ENCODE measurements around the gene RAB37. TPM values are rescaled to one million over a fixed set of nuclear protein-coding genes. Genes with fewer than 3 reads are reported as not detected.

The RAB37 gene
- total RNA-seq, 1 experiment from 2014 or later = 8.9 TPM

GRCh38 chr17:74777901-74778515 lies 41.0 kb downstream of the RAB37 start:
- H3K27ac Mint-ChIP-seq = no peak overlapping the region
- TF ChIP-seq FOXP1 (CRISPR knock-in tag; IDR thresholded peaks at IDR 0.05; ENCODE audit: borderline replicate concordance) (no peak), USF1 (CRISPR knock-in tag; IDR thresholded peaks at IDR 0.05) (no peak), ZNF219 (CRISPR knock-in tag; IDR thresholded peaks at IDR 0.05; ENCODE audit: borderline replicate concordance) (no peak), AFF4 (CRISPR knock-in tag; IDR thresholded peaks at IDR 0.05; ENCODE audit: borderline replicate concordance) (no peak), RORB (CRISPR knock-in tag; IDR thresholded peaks at IDR 0.05) (no peak), JAZF1 (CRISPR knock-in tag; IDR thresholded peaks at IDR 0.05) (no peak), OVOL2 (CRISPR knock-in tag; IDR thresholded peaks at IDR 0.05; ENCODE audit: borderline replicate concordance) (no peak), ZSCAN18 (CRISPR knock-in tag; IDR thresholded peaks at IDR 0.05) (no peak), E2F5 (CRISPR knock-in tag; IDR thresholded peaks at IDR 0.05) (no peak)
- no peak for DNase-seq (ENCODE audit: low spot score)
- peak overlapping the region; percentile 3; the same call in 1 of the 2 replicates for H3K4me3 Mint-ChIP-seq
- ATAC-seq = no peak
- ChIA-PET POLR2A (no interaction called here), CTCF (interaction anchor here (2.5 to 12.0 kb wide), 5 partner anchors 32 to 120 kb away, joined by 16 to 262 read pairs (median 18); partner anchors contain the start of gene RAB37)
- H3K36me3 Mint-ChIP-seq = peaks cover 15% of the 10 kb centered on the region
- H3K27me3 Mint-ChIP-seq (ENCODE audit: low read depth) = no peaks in the 10 kb centered on the region
- H3K9me3 Mint-ChIP-seq = no peaks in the 10 kb centered on the region
- H3K4me1 Mint-ChIP-seq = peaks cover 21% of the 10 kb centered on the region

GRCh38 chr17:74778960-74779359 lies 41.9 kb downstream of the RAB37 start:
- POLR2A ChIA-PET = no interaction called here
- peaks cover 27% of the 10 kb centered on the region for H3K4me1 Mint-ChIP-seq
- H3K36me3 Mint-ChIP-seq = peaks cover 11% of the 10 kb centered on the region
- CTCF ChIA-PET = interaction anchor here (1.7 to 2.9 kb wide), 3 partner anchors 8 to 122 kb away, joined by 5 to 17 read pairs (median 5); no protein-coding TSS in a partner anchor
- H3K9me3 Mint-ChIP-seq = no peaks in the 10 kb centered on the region
- no peak overlapping the region for H3K27ac Mint-ChIP-seq
- H3K4me3 Mint-ChIP-seq = no peak overlapping the region
- no peaks in the 10 kb centered on the region for H3K27me3 Mint-ChIP-seq (ENCODE audit: low read depth)
- TF ChIP-seq SMAD4 (CRISPR knock-in tag; IDR thresholded peaks at IDR 0.05) (no peak), CTCF (IDR thresholded peaks at IDR 0.05) (no peak)
- ATAC-seq (no peak), DNase-seq (ENCODE audit: low spot score) (no peak)

- no peaks in the 10 kb centered on the region for H3K27me3 Mint-ChIP-seq (ENCODE audit: low read depth)
- H3K4me1 Mint-ChIP-seq = peaks cover 30% of the 10 kb centered on the region
- no peaks in the 10 kb centered on the region for H3K9me3 Mint-ChIP-seq
- POLR2A ChIA-PET = no interaction called here
- peaks cover 8% of the 10 kb centered on the region; the same call in 1 of the 2 replicates for H3K36me3 Mint-ChIP-seq
- CTCF ChIA-PET = interaction anchor here (1.7 to 2.9 kb wide), 3 partner anchors 8 to 122 kb away, joined by 5 to 17 read pairs (median 5); no protein-coding TSS in a partner anchor
- ATAC-seq = no peak
- no peak for DNase-seq (ENCODE audit: low spot score)
- H3K27ac Mint-ChIP-seq = no peak overlapping the region
- H3K4me3 Mint-ChIP-seq = no peak overlapping the region
- TF ChIP-seq OVOL2 (CRISPR knock-in tag; IDR thresholded peaks at IDR 0.05; ENCODE audit: borderline replicate concordance) (no peak), MLX (CRISPR knock-in tag; IDR thresholded peaks at IDR 0.05) (no peak), MAX (CRISPR knock-in tag; IDR thresholded peaks at IDR 0.05) (no peak), FOXK1 (CRISPR knock-in tag; IDR thresholded peaks at IDR 0.05) (no peak), CDX4 (CRISPR knock-in tag; IDR thresholded peaks at IDR 0.05; ENCODE audit: borderline replicate concordance) (no peak), NR1H2 (CRISPR knock-in tag; IDR thresholded peaks at IDR 0.05) (no peak), ZBTB43 (CRISPR knock-in tag; IDR thresholded peaks at IDR 0.05) (no peak)
Observed at GRCh38 chr17:74779501-74779900, 42.4 kb downstream of the RAB37 start.

Measured in WTC11 (cell line).